GM19452 (cell line): ENCODE measurements around the gene VPS37D.
A peak's percentile ranks its signal among the peaks of the same experiment; 100 is the strongest.

Experiments used
- ATAC-seq: cut with Tn5 transposase; IDR thresholded peaks from one replicate; pipeline ENCODE4 v1.9.1; 2021; ENCODE audit not compliant: unreplicated experiment

The VPS37D gene

DNA sequence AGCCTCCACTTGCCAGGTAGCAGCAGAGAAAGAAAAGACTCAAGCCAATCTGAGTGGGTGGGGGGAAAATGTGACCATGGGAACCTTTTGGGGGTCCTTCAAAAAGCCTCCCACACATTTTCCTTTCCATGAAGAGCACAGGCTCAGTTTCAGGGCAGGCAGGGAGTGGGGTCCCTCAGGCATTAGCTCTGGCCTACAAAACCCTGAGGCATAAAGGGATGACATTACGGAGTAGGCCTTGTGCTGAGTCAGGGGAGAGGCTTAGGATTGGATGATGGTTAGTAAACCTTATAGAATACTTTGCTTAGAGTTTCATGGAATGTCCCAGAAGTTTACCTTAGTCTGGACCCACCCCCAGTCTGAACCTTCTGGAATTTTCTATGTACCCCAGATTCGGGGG lies 12.1 kb downstream of the VPS37D start:
- no peak for ATAC-seq

- ATAC-seq: no peak
These were observed 12.9 kb downstream of the VPS37D start for GRCh38 chr7:73680501-73680900.

- no peak for ATAC-seq
These were observed 13.4 kb downstream of the VPS37D start for GRCh38 chr7:73681031-73681430.

- peak; percentile 18 for ATAC-seq
These were observed 15.1 kb downstream of the VPS37D start for GRCh38 chr7:73682745-73683055.

GRCh38 chr7:73683056-73683787 lies 15.6 kb downstream of the VPS37D start, which contains the start of the genes BUD23 and DNAJC30:
Gene BUD23, plus strand, starts transcription at chr7:73683597. Its CDS starts 29 bp downstream, at chr7:73683626.
Gene DNAJC30, minus strand, starts transcription at chr7:73683453. Its CDS starts 30 bp downstream, at chr7:73683423.
- ATAC-seq: peak; percentile 89

- peak; percentile 5 for ATAC-seq
These were observed 16.4 kb downstream of the VPS37D start for GRCh38 chr7:73683788-73684693.

- no peak for ATAC-seq
These were observed 17.7 kb downstream of the VPS37D start for GRCh38 chr7:73685311-73685710.

GRCh38 chr7:73688288-73688687 lies 20.7 kb downstream of the VPS37D start:
- ATAC-seq: no peak

- ATAC-seq: no peak
These were observed 23.0 kb downstream of the VPS37D start for GRCh38 chr7:73690646-73691045.

DNA sequence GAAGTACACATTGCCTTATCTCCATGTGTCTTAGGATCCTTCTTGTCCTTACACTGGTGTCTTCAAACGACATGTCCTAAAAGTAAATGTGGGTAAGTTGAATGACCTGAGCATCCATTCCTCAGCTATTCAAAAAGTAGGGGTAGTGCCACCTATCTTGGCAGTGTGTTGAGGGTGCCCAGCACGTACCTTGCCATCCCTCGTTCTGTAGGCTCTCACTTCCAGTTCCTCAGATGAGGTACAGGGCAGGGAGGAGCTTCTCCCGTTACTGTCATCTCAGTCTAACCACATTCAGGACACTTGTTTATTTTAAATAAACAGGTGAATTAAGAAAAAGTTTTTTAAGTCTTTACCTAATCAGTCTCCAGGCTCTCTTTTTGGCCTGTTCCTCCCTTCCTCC lies 28.7 kb downstream of the VPS37D start:
- no peak for ATAC-seq

- ATAC-seq: no peak
These were observed 30.8 kb downstream of the VPS37D start for GRCh38 chr7:73698410-73698809.

DNA sequence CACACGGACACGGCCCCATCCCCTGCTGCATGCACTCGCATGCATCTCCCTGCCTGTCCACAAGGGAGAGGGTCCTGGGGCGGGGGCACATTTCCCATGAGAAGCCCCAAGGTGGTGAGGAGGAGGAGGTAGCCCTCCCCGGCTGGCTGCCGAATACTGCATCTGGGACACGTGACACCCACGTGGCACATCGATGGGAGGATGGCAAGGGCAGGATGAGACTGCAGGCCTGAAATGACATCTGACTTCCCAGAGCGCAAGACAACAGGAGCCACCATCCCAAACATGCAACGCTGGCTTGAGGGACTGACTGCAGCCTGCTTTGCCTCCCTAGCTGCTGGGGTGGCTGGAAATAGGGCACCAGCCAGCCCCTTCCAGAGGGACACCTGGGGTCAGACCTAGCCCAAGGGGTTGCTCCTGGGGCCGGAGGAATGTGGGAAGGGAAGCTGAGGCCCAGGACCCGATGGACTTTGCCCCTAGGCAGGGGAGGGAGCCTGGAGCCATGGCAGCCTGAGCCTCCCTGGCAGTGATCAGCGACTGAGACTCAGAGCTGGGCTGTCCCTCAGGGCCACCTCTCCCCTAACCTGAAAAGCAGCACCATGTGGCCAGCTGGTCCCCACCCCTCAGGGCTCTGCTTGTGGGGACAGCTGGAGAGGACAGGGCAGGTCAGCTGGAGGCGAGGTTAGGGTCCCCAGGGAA lies 31.9 kb downstream of the VPS37D start:
- no peak for ATAC-seq

- ATAC-seq: no peak
These were observed 32.4 kb downstream of the VPS37D start for GRCh38 chr7:73700069-73700423.

DNA sequence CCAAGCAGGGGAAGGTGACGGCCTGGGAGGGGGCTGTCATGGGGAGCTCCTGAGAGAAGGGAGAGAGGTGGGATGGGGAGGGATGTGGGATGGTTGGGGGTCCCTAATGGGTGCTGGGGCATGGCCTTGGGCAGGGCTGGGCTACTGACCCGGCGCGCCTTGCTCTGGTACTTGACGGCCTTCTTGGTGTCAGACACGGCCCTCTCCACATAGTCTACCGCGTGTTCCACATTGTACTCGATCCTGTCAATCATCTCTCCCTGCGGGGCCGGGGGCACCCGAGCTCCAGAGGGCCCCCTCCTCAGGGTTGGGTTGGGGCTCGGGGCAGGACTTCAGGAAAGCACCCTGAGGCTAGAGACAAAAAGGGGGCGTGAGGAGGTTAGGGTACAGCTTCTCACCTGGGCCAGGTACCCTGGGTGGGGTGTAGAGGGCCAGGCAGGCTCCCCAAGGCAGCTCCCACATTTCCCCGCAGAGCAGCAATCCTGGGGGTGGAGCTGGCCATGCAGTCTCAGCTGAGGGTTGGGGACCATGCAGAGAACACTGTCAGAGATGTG lies 33.0 kb downstream of the VPS37D start:
- ATAC-seq: no peak

DNA sequence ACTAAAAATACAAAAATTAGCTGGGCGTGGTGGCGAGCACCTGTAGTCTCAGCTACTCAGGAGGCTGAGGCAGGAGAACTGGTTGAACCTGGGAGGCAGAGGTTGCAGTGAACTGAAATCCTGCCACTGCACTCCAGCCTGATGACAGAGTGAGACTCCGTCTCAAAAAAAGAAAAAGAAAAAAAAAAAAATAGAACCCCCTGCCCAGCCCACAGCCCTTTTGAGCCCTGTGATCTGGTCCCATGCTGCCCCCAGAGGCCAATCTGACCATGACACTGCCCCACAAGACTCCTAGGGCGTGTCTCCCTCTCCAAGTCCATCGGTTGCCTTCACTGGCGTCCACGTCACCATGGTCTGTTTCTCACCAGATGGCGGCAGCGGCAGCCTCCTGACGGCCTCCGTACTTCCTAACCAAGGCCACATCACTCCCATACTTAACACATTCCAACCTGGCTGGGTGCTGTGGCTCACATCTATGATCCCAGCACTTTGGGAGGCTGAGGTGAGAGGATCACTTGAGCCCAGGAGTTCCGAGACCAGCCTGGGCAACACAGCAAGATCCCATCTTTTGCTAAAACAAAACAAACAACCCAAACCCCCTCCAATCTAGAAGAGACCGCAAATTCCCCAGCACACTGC lies 33.8 kb downstream of the VPS37D start:
- no peak for ATAC-seq

DNA sequence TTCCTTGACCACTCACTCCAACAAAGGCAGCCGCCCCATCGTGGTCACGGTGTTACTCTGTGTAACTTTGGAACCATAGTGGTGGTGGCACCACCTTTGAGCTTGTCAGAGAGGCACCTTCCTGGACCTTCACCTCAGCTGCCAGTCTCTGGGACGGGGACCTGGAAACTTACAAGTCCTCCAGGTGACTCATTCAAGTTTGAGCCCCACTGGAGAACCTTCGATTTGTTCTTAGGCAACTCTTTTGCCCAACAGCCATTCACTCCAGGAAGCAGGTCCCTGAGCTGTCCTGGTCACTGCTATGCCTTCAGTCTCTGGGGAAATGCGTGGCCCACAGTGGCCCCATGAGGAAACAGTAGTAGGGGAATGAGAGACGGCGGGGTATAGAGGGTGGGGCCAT lies 34.6 kb downstream of the VPS37D start:
- ATAC-seq: no peak

DNA sequence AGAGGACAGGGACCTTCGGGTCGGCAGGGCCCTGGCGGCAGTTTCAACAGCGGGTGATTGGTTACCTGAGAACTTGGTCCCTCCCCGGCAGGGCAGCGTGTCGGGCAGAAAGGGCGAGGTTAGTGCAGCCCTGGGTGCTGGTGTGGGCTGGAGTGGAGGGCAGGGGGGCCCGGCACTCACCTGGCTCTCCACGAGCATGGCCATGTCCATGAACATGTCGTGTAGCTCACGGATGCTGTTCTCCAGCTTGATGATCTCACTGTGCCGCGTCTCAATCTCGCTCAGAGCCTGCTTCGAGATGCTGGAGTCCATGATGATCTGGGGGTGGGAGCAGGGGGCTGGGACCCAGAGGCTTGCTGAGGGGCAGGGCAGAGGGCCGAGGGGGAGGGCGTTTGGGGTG lies 35.0 kb downstream of the VPS37D start:
- no peak for ATAC-seq

DNA sequence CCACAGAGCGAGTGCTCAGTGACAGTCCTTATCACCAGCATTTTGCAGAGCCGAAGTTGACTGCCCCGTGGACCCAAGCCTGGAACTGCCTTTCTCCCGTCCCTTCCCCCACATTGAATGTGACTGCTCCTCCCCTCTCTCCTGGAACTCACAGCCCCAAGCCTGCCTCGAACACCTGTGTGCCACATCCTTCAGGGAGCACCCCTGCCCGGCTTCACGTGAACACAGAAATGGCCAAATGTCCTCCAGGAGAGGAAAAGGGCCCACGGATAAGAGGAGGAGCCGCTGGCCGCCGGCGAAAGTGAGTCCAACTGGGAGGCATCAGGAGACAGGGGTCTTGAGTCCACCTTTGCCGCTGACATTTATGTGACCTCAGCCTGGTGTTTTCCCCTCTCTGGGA lies 35.6 kb downstream of the VPS37D start:
- ATAC-seq: no peak

GRCh38 chr7:73703757-73704639 lies 36.4 kb downstream of the VPS37D start:
- ATAC-seq: no peak
